OCI-LY7 (cell line): Measurements from ENCODE around the gene APCDD1. TPM values are rescaled to one million over a fixed set of nuclear protein-coding genes. Genes with fewer than 3 reads are reported as not detected.

Experiments
- BruUV-seq: library from RNA; stranded (reverse); fragments of 400-500 nt; replicated peaks from 2 replicates; lab custom pipeline; 2021; lab: Mats Ljungman, UMichigan
- CTCF ChIA-PET: fragments of 300-600 bp; sonication (Branson Sonifier 250); formaldehyde crosslinking; loops from one replicate; lab custom pipeline; 2022; ENCODE audit warnings: antibody characterized with exemption; ENCODE audit not compliant: unreplicated experiment; lab: Charles Lee
- POLR2A ChIA-PET: fragments of 300-600 bp; sonication (Branson Sonifier 250); formaldehyde crosslinking; loops from one replicate; lab custom pipeline; 2022; ENCODE audit warnings: antibody characterized with exemption; lab: Charles Lee
- DNase-seq: peaks from one replicate; pipeline ENCODE4 v3.0.0-alpha.2; 2015; ENCODE audit warnings: low spot score
- H2AFZ ChIP-seq: fragments of 200-600 bp; sonication (generic), shearing (Covaris generic); 2 replicates; pipeline ENCODE4 v1.6.1; 2014; ENCODE audit warnings: mild to moderate bottlenecking, antibody characterized with exemption, low read length, moderate library complexity
- H3K27ac ChIP-seq: fragments of 200-600 bp; sonication (generic); 2 replicates; pipeline ENCODE4 v1.5.1; 2014; ENCODE audit warnings: mixed run types, low read depth, mild to moderate bottlenecking, moderate library complexity, low read length, inconsistent platforms; ENCODE audit not compliant: poor library complexity, severe bottlenecking
- H3K36me3 ChIP-seq: fragments of 200-600 bp; sonication (generic); 2 replicates; pipeline ENCODE4 v1.6.1; 2014; ENCODE audit warnings: mild to moderate bottlenecking, antibody characterized with exemption, low read length, moderate library complexity, mixed read lengths; ENCODE audit not compliant: insufficient read depth
- H3K4me1 ChIP-seq: fragments of 200-600 bp; sonication (generic); 2 replicates; pipeline ENCODE4 v1.5.1; 2014; ENCODE audit warnings: mild to moderate bottlenecking, low read length; ENCODE audit not compliant: insufficient read depth, poor library complexity, severe bottlenecking
- H3K4me2 ChIP-seq: fragments of 200-600 bp; sonication (generic); 2 replicates; pipeline ENCODE4 v1.6.1; 2014; ENCODE audit warnings: mild to moderate bottlenecking, low read length
- H3K4me3 ChIP-seq: fragments of 200-600 bp; sonication (generic); 2 replicates; pipeline ENCODE4 v1.5.1; 2014; ENCODE audit warnings: mild to moderate bottlenecking, low read depth, low read length; ENCODE audit not compliant: poor library complexity, severe bottlenecking
- H3K79me2 ChIP-seq: fragments of 200-600 bp; sonication (generic); 2 replicates; pipeline ENCODE4 v1.6.1; 2016; ENCODE audit warnings: low read depth, mild to moderate bottlenecking, low read length, moderate library complexity, mixed read lengths; ENCODE audit not compliant: insufficient read depth
- H3K9me2 ChIP-seq: fragments of 200-600 bp; sonication (generic); 2 replicates; pipeline ENCODE4 v1.6.1; 2016; ENCODE audit warnings: mild to moderate bottlenecking, low read length, mixed read lengths; ENCODE audit not compliant: insufficient read depth
- H3K9me3 ChIP-seq: fragments of 200-600 bp; sonication (generic); 2 replicates; pipeline ENCODE4 v1.6.1; 2014; ENCODE audit warnings: mild to moderate bottlenecking, mixed run types, low read length, mixed read lengths
- H4K20me1 ChIP-seq: fragments of 200-600 bp; sonication (generic); 2 replicates; pipeline ENCODE4 v1.6.1; 2014; ENCODE audit warnings: mild to moderate bottlenecking, antibody characterized with exemption, low read length, moderate library complexity, mixed read lengths; ENCODE audit not compliant: insufficient read depth
- CTCF ChIP-seq: fragments of 200-600 bp; sonication (generic); conservative IDR thresholded peaks from 2 replicates; pipeline ENCODE4 v1.5.1; 2014; ENCODE audit warnings: mild to moderate bottlenecking, antibody characterized with exemption, low read length, moderate library complexity, mixed read lengths
- EZH2phosphoT487 ChIP-seq: fragments of 200-600 bp; sonication (generic); IDR thresholded peaks from 2 replicates; pipeline ENCODE4 v1.6.1; 2018; ENCODE audit warnings: low read depth, borderline replicate concordance, mild to moderate bottlenecking, mixed run types, antibody characterized with exemption, low read length, moderate library complexity, mixed read lengths
- intact Hi-C: fragments of 100-400 bp; cut with micrococcal nuclease; formaldehyde crosslinking; loops from one replicate; pipeline ENCODE4 v1.10.0; 2022; ENCODE audit not compliant: unreplicated experiment
- total RNA-seq, 2 experiments: library from RNA; depleted of rRNA in 1 of 2; stranded (reverse); fragments of >200 nt in 1 of 2; shearing (Covaris generic) in 1 of 2; gene quantifications; 2 replicates each; pipeline ENCODE4 v1.2.3, GENCODE V29; 2014 to 2022

APCDD1 gene
- total RNA-seq, 2 experiments from 2014 or later = not detected

DNA sequence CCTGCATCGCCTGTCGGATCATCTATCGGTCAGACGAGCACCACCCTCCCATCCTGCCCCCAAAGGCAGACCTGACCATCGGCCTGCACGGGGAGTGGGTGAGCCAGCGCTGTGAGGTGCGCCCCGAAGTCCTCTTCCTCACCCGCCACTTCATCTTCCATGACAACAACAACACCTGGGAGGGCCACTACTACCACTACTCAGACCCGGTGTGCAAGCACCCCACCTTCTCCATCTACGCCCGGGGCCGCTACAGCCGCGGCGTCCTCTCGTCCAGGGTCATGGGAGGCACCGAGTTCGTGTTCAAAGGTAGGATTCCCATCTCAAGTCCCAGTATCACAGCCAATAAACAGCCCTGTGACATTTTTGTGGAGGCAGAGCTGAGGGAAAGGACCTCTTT is 31.0 kb downstream of the APCDD1 start:
- TF ChIP-seq CTCF (no peak), EZH2phosphoT487 (no peak)
- Histone ChIP-seq H3K4me1 (peaks cover 47% of the 10 kb centered on the region), H3K36me3 (no peaks in the 10 kb centered on the region), H3K4me2 (no peak overlapping the region), H3K9me3 (no peaks in the 10 kb centered on the region), H3K27ac (no peak overlapping the region), H4K20me1 (no peaks in the 10 kb centered on the region), H3K79me2 (no peaks in the 10 kb centered on the region), H3K9me2 (no peaks in the 10 kb centered on the region), H2AFZ (no peak overlapping the region), H3K4me3 (no peak overlapping the region)
- no TSS peak for BruUV-seq
- POLR2A ChIA-PET = no interaction called here
- no peak for DNase-seq
- intact Hi-C loops = no loop called here
- CTCF ChIA-PET = no interaction called here

DNA sequence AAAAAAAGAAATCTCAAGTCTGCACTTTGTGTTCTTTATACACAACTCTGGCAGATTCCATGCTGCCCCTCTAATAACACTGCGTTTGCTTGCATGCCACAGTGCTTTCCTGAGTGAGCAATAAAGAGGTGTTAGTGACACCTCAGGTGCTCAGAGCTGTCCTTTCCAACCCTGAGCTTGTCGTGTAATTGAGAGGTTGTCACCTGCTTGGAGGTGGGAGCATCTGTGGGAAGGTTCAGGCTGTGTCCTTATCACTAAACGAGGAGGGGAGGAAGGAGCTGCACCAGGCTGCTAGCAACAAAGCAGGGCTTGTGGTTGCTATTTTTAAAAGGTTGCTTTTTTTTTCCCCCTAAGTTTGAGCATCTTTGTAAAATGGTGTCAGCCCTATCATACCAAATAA is 31.9 kb downstream of the APCDD1 start:
- no peaks in the 10 kb centered on the region for H3K9me3 ChIP-seq
- no peaks in the 10 kb centered on the region for H3K79me2 ChIP-seq
- peaks cover 50% of the 10 kb centered on the region for H3K4me1 ChIP-seq
- no TSS peak for BruUV-seq
- 0 out of 2 replicates have a peak overlapping the region, but pooled peaks have one; percentile 11 for H3K4me2 ChIP-seq
- POLR2A ChIA-PET = no interaction called here
- H3K36me3 ChIP-seq = no peaks in the 10 kb centered on the region
- H3K9me2 ChIP-seq = no peaks in the 10 kb centered on the region
- H3K27ac ChIP-seq = no peak overlapping the region
- intact Hi-C loops = no loop called here
- no peak overlapping the region for H3K4me3 ChIP-seq
- H2AFZ ChIP-seq = peak overlapping the region; percentile 7; the same call in 1 of the 2 replicates
- CTCF ChIA-PET = interaction anchor here (0.6 kb wide), 1 partner anchor 12 kb away, joined by 3 read pairs; no protein-coding TSS in a partner anchor
- DNase-seq = no peak
- no peaks in the 10 kb centered on the region for H4K20me1 ChIP-seq
- TF ChIP-seq CTCF (no peak), EZH2phosphoT487 (no peak)

- Histone ChIP-seq H4K20me1 (no peaks in the 10 kb centered on the region), H3K4me3 (no peak overlapping the region), H2AFZ (peak overlapping the region; percentile 7; the same call in 1 of the 2 replicates), H3K79me2 (no peaks in the 10 kb centered on the region), H3K36me3 (no peaks in the 10 kb centered on the region), H3K9me2 (no peaks in the 10 kb centered on the region), H3K27ac (no peak overlapping the region), H3K4me1 (peaks cover 43% of the 10 kb centered on the region), H3K4me2 (peak overlapping the region; percentile 11; the same call in 1 of the 2 replicates), H3K9me3 (no peaks in the 10 kb centered on the region)
- BruUV-seq = no TSS peak
- ChIA-PET POLR2A (no interaction called here), CTCF (no interaction called here)
- peak; percentile 51 for DNase-seq
- TF ChIP-seq EZH2phosphoT487 (no peak), CTCF (no peak)
- intact Hi-C loops = no loop called here
Observed at GRCh38 chr18:10487154-10487553, 32.7 kb downstream of the APCDD1 start.
